Dendritic cell treated with granulocyte-macrophage colony-stimulating factor and Interleukin-4, amounts not matched to agents 40 ng/mL and 50 ng/mL, for 4 days (primary cell): ENCODE measurements around the gene XKR3.
"Not testable (repeated sequence)": the region's sequence is repeated elsewhere in the genome, so short reads cannot be mapped to it uniquely, and the experiment has no call there.

Experiments
- H3K27ac Mint-ChIP-seq: one replicate; pipeline ENCODE4 v1.8.0; 2022; ENCODE audit warnings: mild to moderate bottlenecking, mixed read lengths
- H3K27me3 Mint-ChIP-seq: one replicate; pipeline ENCODE4 v1.8.0; 2022; ENCODE audit warnings: mild to moderate bottlenecking, mixed read lengths
- H3K36me3 Mint-ChIP-seq: one replicate; pipeline ENCODE4 v1.8.0; 2022; ENCODE audit warnings: low read depth, mixed read lengths
- H3K4me1 Mint-ChIP-seq: one replicate; pipeline ENCODE4 v1.8.0; 2022; ENCODE audit warnings: low read depth, mixed read lengths
- H3K4me3 Mint-ChIP-seq: one replicate; pipeline ENCODE4 v1.8.0; 2022; ENCODE audit warnings: mild to moderate bottlenecking, moderate library complexity, mixed read lengths
- H3K9me3 Mint-ChIP-seq: one replicate; pipeline ENCODE4 v1.8.0; 2022; ENCODE audit warnings: mixed read lengths
- intact Hi-C: fragments of 100-400 bp; cut with micrococcal nuclease; formaldehyde crosslinking; loops from one replicate; pipeline ENCODE4 v1.15.0; 2022

The XKR3 gene

DNA sequence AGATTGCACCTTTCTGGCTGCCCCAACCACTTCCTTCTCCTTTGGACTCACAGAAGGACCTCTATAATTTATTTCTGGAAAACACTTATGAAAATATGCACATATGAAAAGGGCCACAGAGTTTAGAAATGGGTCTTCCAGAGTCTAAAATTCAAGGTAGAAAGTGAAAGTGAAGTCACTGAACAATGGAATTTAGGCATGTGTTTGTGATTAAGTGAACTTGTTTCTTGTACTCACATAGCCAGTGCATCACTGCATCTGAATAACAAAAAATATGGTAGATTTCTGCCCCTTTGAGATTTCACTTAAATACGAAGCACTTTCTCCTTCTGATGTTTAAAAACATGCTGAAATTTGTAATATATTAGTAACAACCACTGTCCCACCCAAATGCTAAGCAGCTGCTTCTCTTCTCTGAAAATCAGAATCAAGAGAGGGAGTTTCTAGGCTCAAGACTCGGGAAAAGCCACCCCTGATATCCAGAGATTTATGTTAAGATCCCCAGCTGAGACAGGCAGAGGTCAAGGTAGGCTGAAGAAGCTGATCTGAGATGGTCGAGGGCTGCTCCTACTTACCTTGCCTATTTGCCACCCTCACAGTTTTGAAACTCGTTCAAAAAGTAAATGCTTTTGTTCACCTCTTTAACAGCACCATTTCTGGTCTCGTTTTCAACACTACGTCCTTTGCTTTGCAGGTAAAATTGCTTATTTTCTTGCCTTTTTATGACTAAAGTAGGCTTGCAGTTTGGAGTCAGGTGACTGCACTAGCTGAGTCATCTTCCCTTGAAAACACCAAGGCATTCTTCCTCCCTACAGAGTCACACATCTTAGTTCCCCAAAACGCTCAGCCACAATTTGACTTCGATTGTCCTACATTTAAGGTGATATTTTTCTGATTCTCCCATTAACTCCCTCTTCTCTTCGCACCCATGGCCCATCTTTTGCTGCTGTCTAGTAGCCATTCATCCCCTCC is at the start of gene XKR3:
Gene XKR3 (minus strand): TSS at position 696 of the 972 bp plus-strand sequence. CDS start 17,338 bp downstream, outside the sequence.
- H3K9me3 Mint-ChIP-seq = peaks cover 6% of the 10 kb centered on the region

DNA sequence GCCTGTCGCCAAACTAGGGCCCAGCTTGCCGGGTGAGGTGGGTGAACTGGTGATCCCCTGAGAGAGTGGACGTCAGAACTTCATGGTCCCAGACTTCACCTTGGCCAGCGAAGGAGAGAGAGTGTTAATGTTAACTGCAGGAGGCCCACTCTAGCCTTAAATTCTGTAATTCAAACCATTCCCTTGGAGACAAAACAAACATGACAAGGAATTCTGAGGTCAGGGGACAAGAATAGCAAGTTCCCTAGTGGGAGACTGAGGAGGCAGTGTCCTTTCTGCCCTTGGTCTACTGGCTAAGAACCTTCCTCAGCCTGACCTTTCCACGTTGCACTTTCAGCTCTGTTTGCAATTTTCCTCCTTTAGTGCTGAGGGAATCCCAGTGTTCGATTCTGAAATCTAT is 44.4 kb upstream of the XKR3 start:
- H3K36me3 Mint-ChIP-seq, H3K4me3 Mint-ChIP-seq, H3K9me3 Mint-ChIP-seq, intact Hi-C loops, H3K4me1 Mint-ChIP-seq, H3K27me3 Mint-ChIP-seq: not testable (repeated sequence)
- H3K27ac Mint-ChIP-seq = peak overlapping the region; percentile 30

More for the DNA sequence above, at the start of gene XKR3:
- no peaks in the 10 kb centered on the region for H3K27me3 Mint-ChIP-seq
- intact Hi-C loops = no loop called here
- H3K36me3 Mint-ChIP-seq = peaks cover 13% of the 10 kb centered on the region
- peak within 1 kb of the TSS; percentile 97 for H3K27ac Mint-ChIP-seq
- peaks cover 29% of the 10 kb centered on the region for H3K4me1 Mint-ChIP-seq
- peak within 1 kb of the TSS; percentile 73 for H3K4me3 Mint-ChIP-seq

DNA sequence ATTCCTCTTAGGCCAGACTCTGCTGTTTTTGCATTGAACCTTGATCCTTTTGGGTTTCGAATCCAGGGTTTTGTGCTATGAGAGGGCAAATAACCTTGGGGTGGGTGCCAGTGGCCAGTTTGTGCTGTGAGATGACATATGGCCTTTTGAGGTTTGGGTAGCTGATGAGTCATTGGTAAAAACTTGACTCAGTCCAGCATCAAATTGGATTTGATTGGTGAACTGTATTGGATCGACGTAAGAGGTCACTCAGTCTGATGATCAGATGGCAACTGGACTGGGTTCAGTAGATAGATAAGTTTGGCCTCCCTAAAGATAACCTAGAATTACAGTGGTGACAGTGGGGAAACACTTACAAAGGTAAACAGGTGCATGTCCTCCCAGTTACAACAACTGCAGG is 41.0 kb upstream of the XKR3 start:
- Mint-ChIP-seq H3K4me1 (peaks cover 5% of the 10 kb centered on the region), H3K9me3 (no peaks in the 10 kb centered on the region), H3K27ac (no peak overlapping the region), H3K4me3 (no peak overlapping the region), H3K27me3 (no peaks in the 10 kb centered on the region), H3K36me3 (no peaks in the 10 kb centered on the region)
- intact Hi-C loops = no loop called here

DNA sequence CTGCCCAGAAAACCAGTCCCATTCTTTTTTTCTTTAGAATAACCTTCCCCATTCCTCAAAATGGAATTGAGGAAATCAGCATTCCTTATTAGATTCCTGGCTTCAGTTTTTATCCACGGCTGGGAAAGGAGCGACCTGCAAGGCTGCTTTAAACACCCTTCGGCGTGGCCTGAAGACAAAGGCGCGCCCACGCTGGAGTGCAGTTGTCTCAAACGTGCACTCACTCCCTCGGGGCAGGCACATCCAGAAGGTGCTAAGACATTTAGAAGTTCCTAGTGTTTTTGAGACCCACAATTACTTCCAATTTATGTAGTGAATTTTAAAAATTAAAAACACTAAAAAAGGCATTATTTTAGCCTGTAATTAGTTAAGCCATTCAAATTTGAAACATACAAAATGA is 31.6 kb upstream of the XKR3 start:
- H3K4me3 Mint-ChIP-seq, H3K36me3 Mint-ChIP-seq, intact Hi-C loops, H3K9me3 Mint-ChIP-seq, H3K27ac Mint-ChIP-seq, H3K27me3 Mint-ChIP-seq: not testable (repeated sequence)
- H3K4me1 Mint-ChIP-seq = peaks cover 14% of the 10 kb centered on the region

DNA sequence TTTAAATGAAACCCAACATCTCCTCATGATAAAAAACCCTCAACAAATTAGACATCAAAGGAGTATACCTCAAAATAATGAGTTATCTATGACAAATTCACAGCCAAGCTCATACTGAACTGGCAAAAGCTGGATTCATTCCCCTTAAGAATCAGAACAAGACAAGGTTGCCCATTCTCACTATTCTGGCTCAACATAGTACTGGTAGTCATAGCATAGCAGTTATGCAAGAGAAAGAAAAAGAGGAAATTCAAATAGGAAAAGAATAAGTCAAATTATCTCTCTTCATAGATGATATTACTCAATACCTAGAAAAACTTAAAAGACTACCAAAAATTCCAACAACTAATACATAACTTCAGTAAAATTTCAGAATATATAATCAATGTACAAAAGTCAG is 29.4 kb upstream of the XKR3 start:
- Mint-ChIP-seq H3K4me1 (peaks cover 14% of the 10 kb centered on the region), H3K27me3 (no peaks in the 10 kb centered on the region), H3K9me3 (no peaks in the 10 kb centered on the region), H3K27ac (no peak overlapping the region), H3K4me3 (no peak overlapping the region), H3K36me3 (no peaks in the 10 kb centered on the region)
- intact Hi-C loops = no loop called here

DNA sequence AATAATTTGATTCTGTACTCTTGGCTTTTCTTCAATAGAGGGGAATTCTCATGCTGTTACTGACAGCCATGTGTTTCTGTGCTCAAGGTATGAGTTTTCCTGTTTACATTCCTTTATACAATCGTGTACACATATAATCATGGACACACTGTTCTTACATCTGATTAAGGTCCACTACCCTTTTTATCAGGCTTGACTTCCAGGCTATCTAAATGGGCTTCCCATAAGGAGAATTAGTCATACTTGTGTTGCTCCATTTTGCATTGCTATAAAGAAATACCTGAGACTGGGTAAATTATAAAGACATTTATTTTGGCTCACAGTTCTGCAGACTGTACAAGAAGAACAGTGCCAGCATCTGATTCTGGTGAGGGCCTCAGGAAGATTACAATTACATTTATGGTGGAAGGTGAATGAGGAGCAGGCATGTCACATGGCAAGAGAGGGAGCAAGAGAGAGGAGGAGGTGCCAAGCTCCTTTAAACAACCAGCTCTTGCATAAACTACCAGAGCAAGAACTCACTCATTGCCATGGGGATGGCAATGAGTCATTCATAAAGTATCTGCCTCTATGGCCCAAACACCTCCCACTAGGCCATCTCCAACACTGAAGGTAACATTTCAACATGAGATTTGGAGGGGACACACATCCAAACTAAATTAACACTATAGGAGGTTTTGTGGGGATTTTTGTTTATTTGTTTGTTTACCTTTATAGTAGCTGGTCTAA is 26.2 kb upstream of the XKR3 start:
- H3K27ac Mint-ChIP-seq, H3K27me3 Mint-ChIP-seq, H3K9me3 Mint-ChIP-seq, H3K36me3 Mint-ChIP-seq, intact Hi-C loops, H3K4me3 Mint-ChIP-seq: not testable (repeated sequence)
- H3K4me1 Mint-ChIP-seq = peaks cover 25% of the 10 kb centered on the region

DNA sequence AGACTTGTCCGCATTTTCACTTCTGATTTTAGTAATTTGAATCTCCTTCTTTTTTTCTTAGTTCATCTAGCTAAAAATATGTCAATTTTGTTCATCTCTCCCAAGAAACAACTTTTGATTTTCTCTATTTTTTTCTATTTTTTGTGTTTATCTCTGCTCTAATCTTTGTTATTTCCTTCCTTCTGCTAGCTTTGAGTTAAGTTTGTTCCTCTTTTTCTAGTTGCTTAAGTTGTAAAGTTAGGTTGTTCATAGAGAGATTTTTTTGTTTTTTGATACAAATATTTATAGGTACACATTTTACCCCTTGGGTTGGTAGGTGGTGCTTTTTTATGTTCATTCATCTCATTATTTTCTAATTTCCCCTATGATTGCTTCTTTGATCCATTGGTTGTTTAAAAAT is 22.1 kb upstream of the XKR3 start:
- Mint-ChIP-seq H3K36me3 (peaks cover 6% of the 10 kb centered on the region), H3K27ac (peak overlapping the region; percentile 71), H3K4me1 (peaks cover 19% of the 10 kb centered on the region), H3K27me3 (no peaks in the 10 kb centered on the region), H3K9me3 (peaks cover 12% of the 10 kb centered on the region), H3K4me3 (no peak overlapping the region)
- intact Hi-C loops = no loop called here

DNA sequence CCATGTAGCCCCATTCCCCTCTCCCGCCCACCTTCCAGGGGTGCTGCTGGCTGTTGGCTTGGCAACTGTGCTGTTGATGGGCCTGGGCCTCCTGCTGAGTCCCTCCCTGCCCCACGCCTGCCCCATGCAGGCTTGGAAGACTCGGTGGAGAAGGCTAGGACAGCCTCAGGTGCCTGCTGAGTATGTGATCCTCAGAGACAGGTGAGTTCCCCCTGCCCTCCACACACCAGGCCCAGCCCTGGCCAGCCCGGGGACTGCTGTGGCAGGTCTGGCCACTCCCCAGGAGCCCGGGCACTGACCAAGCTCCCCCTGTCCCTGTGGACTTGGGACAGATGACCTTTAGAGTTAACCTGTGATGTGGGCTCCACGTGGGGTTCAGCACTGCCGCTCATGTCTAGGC is 20.7 kb upstream of the XKR3 start:
- H3K27ac Mint-ChIP-seq = no peak overlapping the region
- intact Hi-C loops = no loop called here
- no peaks in the 10 kb centered on the region for H3K27me3 Mint-ChIP-seq
- H3K4me3 Mint-ChIP-seq = no peak overlapping the region
- H3K4me1 Mint-ChIP-seq = peaks cover 19% of the 10 kb centered on the region
- peaks cover 12% of the 10 kb centered on the region for H3K9me3 Mint-ChIP-seq
- H3K36me3 Mint-ChIP-seq = peaks cover 6% of the 10 kb centered on the region

DNA sequence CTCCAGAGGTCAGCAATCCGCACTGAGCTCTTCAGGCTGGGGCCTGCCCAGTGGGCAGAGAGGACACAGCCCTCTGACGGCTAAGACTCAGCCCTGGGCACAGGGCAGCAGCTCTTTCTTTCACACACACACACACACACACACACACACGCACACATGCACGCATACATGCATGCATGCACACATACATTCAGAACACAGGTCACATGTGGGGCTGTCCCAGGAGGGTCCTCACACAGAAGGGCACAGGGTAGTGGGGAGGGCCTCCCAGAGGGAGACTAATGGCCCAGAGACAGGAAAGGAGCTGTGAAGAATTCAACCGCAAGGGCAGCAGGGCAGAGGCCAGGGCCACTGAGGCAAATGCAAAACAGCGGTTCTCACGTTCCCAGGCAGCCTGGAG is 20.3 kb upstream of the XKR3 start:
- H3K4me3 Mint-ChIP-seq = no peak overlapping the region
- H3K4me1 Mint-ChIP-seq = peaks cover 19% of the 10 kb centered on the region
- no peak overlapping the region for H3K27ac Mint-ChIP-seq
- peaks cover 12% of the 10 kb centered on the region for H3K9me3 Mint-ChIP-seq
- H3K36me3 Mint-ChIP-seq = peaks cover 6% of the 10 kb centered on the region
- H3K27me3 Mint-ChIP-seq = no peaks in the 10 kb centered on the region
- intact Hi-C loops = no loop called here

DNA sequence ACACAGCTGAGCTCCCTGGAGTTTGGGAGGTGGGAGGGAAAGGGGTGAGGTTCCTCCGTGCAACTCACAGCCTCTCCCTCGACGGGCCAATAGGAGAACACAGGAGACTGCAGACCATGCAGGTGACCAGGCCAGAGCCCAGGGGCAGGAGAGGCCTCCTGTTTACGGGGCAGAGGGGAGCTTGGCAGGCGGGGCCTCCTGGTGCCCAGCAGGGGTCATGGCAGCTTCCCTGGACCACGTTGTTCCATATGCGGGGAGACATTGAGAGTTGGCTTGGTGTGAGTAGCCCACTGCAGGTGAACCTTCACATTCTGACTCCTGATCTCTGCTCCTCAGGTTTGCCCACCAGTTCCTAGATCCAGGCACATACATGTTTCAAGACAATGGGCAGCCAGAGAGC is 19.3 kb upstream of the XKR3 start:
- Mint-ChIP-seq H3K36me3 (peaks cover 6% of the 10 kb centered on the region), H3K4me3 (no peak overlapping the region), H3K4me1 (peaks cover 19% of the 10 kb centered on the region), H3K27ac (no peak overlapping the region), H3K9me3 (peaks cover 12% of the 10 kb centered on the region), H3K27me3 (no peaks in the 10 kb centered on the region)
- intact Hi-C loops = no loop called here

DNA sequence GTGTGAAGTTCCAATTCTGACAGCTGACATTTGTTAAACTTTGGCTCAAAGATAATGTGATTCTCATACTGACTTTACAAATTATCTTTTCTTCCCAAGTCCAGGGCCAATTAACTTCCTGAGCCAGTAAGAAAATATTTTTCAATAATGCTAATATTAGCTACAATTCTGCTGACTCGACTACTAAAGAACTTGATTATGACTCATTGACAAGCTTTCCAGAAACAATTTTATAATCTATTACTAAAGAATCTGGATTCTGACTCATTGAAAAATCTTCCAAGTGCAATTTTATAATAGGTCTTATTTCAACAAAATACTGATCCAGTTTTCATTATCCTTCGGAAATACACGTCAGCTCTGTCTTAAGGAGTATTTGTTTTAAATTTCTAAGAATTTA is 12.9 kb upstream of the XKR3 start:
- H3K9me3 Mint-ChIP-seq = no peaks in the 10 kb centered on the region
- no peaks in the 10 kb centered on the region for H3K27me3 Mint-ChIP-seq
- intact Hi-C loops = no loop called here
- no peaks in the 10 kb centered on the region for H3K36me3 Mint-ChIP-seq
- no peak overlapping the region for H3K4me3 Mint-ChIP-seq
- H3K27ac Mint-ChIP-seq = no peak overlapping the region
- H3K4me1 Mint-ChIP-seq = peaks cover 14% of the 10 kb centered on the region

DNA sequence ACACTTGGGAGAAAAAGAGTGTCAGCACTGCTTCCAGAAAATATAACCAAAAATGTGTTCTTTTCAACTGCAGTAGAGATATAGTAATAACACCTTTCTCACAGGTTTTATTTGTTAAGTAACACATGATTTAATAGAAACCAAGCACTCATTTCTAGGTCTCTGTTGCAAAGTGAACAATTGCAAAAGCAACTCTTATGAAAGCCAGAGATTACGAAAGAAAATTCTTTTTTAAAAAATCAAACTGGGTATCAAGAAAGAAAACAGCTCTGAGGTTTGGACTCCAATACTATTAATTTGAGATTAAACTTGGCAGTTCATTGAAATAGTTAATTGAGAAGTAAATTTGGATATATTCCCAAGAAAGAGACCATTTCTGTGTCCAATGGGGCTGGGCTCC is 9.8 kb upstream of the XKR3 start:
- no peak overlapping the region for H3K4me3 Mint-ChIP-seq

DNA sequence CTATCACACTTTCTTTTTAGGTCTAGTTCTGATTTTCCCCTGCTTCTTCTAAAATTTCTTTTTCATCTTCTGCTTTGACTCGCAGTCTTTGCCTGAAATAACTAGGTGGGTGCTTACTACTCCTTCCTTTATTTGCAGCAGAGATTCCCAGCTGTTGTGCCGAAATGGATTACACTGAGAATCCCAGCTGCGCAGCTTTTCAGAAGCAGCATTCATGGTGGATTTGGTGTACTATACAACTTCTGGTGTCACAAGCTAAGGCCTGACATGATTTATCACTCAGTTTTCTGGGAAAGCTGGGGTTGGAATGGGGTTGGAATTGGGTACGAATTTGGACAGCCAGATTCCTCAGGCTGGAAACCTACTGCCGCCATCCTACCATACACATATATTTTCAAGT is 6.0 kb upstream of the XKR3 start:
- Mint-ChIP-seq H3K9me3 (no peaks in the 10 kb centered on the region), H3K4me3 (no peak overlapping the region), H3K27me3 (no peaks in the 10 kb centered on the region), H3K4me1 (peaks cover 21% of the 10 kb centered on the region), H3K36me3 (no peaks in the 10 kb centered on the region), H3K27ac (no peak overlapping the region)
- intact Hi-C loops = no loop called here

More for the DNA sequence above, 9.8 kb upstream of the XKR3 start:
- intact Hi-C loops = no loop called here
- Mint-ChIP-seq H3K27me3 (no peaks in the 10 kb centered on the region), H3K36me3 (no peaks in the 10 kb centered on the region), H3K4me1 (peaks cover 21% of the 10 kb centered on the region), H3K9me3 (no peaks in the 10 kb centered on the region), H3K27ac (no peak overlapping the region)

DNA sequence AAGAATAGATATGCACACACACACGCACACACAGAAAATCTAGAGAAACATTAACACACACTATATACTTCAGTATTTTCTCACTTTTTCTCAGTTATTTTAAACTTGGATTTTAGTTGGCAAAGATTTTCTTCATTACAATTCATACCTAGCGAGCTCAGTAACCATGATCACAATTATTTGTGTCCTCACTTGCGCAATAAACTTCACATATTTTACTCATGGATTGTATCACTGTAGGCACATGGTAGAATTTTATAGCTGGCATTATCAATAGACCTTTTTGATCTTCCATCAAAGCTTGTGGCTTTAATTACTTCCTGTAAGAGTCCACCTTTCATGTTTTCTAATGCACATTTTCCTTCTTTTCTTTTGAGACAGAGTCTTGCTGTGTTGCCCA is 4.8 kb upstream of the XKR3 start:
- peaks cover 29% of the 10 kb centered on the region for H3K4me1 Mint-ChIP-seq
- peaks cover 6% of the 10 kb centered on the region for H3K36me3 Mint-ChIP-seq
- no peak overlapping the region for H3K4me3 Mint-ChIP-seq
- H3K27me3 Mint-ChIP-seq = no peaks in the 10 kb centered on the region
- intact Hi-C loops = no loop called here
- H3K9me3 Mint-ChIP-seq = no peaks in the 10 kb centered on the region
- no peak overlapping the region for H3K27ac Mint-ChIP-seq
